Colon (tissue), 2 donors: Measurements from ENCODE around the gene PWWP2B.
"Not testable (repeated sequence)": the region's sequence is repeated elsewhere in the genome, so short reads cannot be mapped to it uniquely, and the experiment has no call there.

Experiments
- FAIRE-seq: peaks from 2 replicates; lab custom pipeline; 2012; peaks lifted over from hg19 to GRCh38; lab: Jason Lieb, UNC
- donor health status: control.
- donor health status: control.

The PWWP2B gene

GRCh38 chr10:132397036-132397541 lies at the start of gene PWWP2B:
TSS of gene PWWP2B (plus strand) at chr10:132397200. CDS start at chr10:132397227, 27 bp downstream.
- no peak for FAIRE-seq

- FAIRE-seq = no peak
Measured at GRCh38 chr10:132347211-132347930, 49.6 kb upstream of the PWWP2B start.

- FAIRE-seq = no peak
Measured at GRCh38 chr10:132347931-132348267, 49.1 kb upstream of the PWWP2B start.

- FAIRE-seq = no peak
Measured at GRCh38 chr10:132349766-132350165, 47.2 kb upstream of the PWWP2B start.

GRCh38 chr10:132350391-132350790 lies 46.6 kb upstream of the PWWP2B start:
- no peak for FAIRE-seq

GRCh38 chr10:132350946-132351345 lies 46.1 kb upstream of the PWWP2B start:
- FAIRE-seq = no peak

GRCh38 chr10:132351611-132352010 lies 45.4 kb upstream of the PWWP2B start:
- no peak for FAIRE-seq

GRCh38 chr10:132352462-132353308 lies 44.3 kb upstream of the PWWP2B start:
- FAIRE-seq = not testable (repeated sequence)

GRCh38 chr10:132353456-132354355 lies 43.3 kb upstream of the PWWP2B start:
- FAIRE-seq = no peak

- FAIRE-seq = no peak
Measured at GRCh38 chr10:132354356-132355094, 42.5 kb upstream of the PWWP2B start.

- no peak for FAIRE-seq
Measured at GRCh38 chr10:132355297-132355696, 41.7 kb upstream of the PWWP2B start.

GRCh38 chr10:132355754-132356153 lies 41.2 kb upstream of the PWWP2B start:
- no peak for FAIRE-seq

- FAIRE-seq = no peak
Measured at GRCh38 chr10:132356621-132357195, 40.3 kb upstream of the PWWP2B start.

GRCh38 chr10:132357286-132358058 lies 39.5 kb upstream of the PWWP2B start:
- FAIRE-seq = no peak

- FAIRE-seq = no peak
Measured at GRCh38 chr10:132359305-132360040, 37.5 kb upstream of the PWWP2B start.

- FAIRE-seq = no peak
Measured at GRCh38 chr10:132360766-132361447, 36.1 kb upstream of the PWWP2B start.

- FAIRE-seq = no peak
Measured at GRCh38 chr10:132361581-132362101, 35.4 kb upstream of the PWWP2B start.

- FAIRE-seq = no peak
Measured at GRCh38 chr10:132362151-132362611, 34.8 kb upstream of the PWWP2B start.

GRCh38 chr10:132363376-132363775 lies 33.6 kb upstream of the PWWP2B start:
- no peak for FAIRE-seq
